ENCODE data around the gene VAMP2. TPM values are rescaled to one million over a fixed set of nuclear protein-coding genes. Genes with fewer than 3 reads are reported as not detected.

Gene VAMP2
- total RNA-seq, 2 experiments from 2014 or later = 30.0 to 33.7 TPM

DNA sequence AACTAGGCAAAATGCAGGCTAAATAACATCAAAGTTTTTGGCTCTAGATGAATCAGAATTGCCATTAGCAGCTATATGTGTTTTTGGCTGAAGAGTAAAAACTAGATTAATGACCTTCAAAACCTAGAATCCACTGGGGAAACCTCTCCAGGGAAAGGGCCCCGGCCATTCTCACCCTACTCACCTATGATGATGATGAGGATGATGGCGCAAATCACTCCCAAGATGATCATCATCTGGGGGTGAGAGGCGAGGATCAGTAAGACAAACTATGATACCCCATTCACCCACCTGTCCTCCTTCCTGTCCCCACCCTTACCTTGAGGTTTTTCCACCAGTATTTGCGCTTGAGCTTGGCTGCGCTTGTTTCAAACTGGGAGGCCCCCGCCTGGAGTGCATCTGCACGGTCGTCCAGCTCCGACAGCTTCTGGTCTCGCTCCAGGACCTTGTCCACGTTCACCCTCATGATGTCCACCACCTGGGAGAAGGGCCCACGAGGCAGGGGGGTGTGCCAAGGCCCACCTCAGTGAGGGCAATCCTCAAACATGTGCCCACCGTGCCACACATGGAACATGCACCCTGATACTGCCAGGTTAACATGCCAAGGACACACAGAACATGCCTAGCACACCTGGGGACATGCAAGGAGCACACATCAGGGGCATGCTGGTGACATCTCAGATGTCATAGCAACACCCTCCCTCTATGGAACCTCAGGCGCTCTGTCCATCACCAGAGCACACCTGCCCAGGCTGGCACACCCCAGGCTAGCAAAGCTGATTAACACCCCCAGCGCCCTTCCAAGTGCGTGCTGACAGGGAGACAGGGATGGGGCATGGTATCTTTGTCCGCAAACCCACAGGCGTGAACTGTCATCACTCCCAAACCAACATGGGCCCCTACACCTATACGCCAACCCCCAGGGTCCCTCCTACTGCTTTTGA, 1.2 kb downstream of the VAMP2 start:
- peak; percentile 32 for DNase-seq
- ATAC-seq = no peak
- intact Hi-C loops (cut with micrococcal nuclease) = no loop called here
- TF ChIP-seq, protein P1, sequence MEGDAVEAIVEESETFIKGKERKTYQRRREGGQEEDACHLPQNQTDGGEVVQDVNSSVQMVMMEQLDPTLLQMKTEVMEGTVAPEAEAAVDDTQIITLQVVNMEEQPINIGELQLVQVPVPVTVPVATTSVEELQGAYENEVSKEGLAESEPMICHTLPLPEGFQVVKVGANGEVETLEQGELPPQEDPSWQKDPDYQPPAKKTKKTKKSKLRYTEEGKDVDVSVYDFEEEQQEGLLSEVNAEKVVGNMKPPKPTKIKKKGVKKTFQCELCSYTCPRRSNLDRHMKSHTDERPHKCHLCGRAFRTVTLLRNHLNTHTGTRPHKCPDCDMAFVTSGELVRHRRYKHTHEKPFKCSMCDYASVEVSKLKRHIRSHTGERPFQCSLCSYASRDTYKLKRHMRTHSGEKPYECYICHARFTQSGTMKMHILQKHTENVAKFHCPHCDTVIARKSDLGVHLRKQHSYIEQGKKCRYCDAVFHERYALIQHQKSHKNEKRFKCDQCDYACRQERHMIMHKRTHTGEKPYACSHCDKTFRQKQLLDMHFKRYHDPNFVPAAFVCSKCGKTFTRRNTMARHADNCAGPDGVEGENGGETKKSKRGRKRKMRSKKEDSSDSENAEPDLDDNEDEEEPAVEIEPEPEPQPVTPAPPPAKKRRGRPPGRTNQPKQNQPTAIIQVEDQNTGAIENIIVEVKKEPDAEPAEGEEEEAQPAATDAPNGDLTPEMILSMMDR (IDR thresholded peaks at IDR 0.05) = no peak
- H3K27me3 Mint-ChIP-seq = no peaks in the 10 kb centered on the region
- ChIA-PET CTCF (interaction anchor here (1.1 to 5.2 kb wide), 8 partner anchors 8 to 101 kb away, joined by 3 to 37 read pairs (median 6); partner anchors contain the start of gene ALOXE3), POLR2A (interaction anchor here (0.8 to 22.8 kb wide), 11 partner anchors 8 to 87 kb away, joined by 3 to 476 read pairs (median 9); partner anchors contain the start of genes BORCS6, CTC1, HES7 and PER1)
- H3K9me3 Mint-ChIP-seq = no peaks in the 10 kb centered on the region
- H3K36me3 Mint-ChIP-seq (ENCODE audit: low read depth) = peaks cover 30% of the 10 kb centered on the region
- peak overlapping the region; percentile 88 for H3K4me3 Mint-ChIP-seq
- peak overlapping the region; percentile 91 for H3K27ac Mint-ChIP-seq
- peaks cover 57% of the 10 kb centered on the region for H3K4me1 Mint-ChIP-seq (ENCODE audit: low read depth)

DNA sequence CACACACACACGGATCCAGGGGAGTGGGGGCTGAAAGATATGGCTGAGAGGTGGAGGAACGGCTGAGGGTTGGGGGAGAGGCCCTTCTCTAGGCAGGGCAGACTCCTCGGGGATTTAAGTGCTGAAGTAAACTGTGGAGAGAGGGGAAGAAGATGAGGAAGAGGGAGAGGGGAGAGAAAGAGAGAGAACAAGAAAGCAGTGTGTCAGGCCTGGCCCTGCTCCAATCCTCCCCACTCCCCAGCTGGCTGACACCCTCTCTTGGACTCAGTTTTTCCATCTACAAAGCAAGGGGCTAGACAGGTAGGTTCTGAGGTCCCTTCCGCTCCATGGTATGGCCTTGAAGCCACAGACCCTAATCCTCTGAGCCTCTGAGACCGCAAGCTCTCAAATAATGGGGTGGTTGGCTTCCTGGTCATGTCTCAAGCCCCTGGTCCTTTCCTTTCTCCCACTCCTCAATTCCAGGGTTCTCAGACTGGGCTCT, 2.0 kb downstream of the VAMP2 start:
- CTCF ChIA-PET = interaction anchor here (1.1 to 5.2 kb wide), 8 partner anchors 9 to 100 kb away, joined by 3 to 37 read pairs (median 6); partner anchors contain the start of gene ALOXE3
- no peaks in the 10 kb centered on the region for H3K27me3 Mint-ChIP-seq

DNA sequence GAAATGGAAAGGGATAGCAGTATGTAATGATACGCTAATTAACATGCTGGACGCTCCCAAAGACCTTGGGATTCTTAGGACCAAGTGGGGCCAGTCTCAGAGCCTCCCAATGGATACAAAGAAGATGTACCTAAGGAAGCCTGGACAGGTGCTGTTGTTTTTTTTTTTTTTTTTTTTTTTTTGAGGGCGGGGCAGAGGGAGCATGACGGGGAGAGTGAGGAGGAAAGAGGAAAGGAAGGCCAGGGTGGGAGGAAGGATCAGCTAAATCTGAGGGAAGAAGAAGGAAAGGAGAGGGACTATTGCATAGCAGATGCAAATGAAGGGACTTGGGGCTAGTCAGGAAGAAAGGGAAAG, 2.5 kb downstream of the VAMP2 start:
- Mint-ChIP-seq H3K4me1 (ENCODE audit: low read depth) (peaks cover 60% of the 10 kb centered on the region), H3K27ac (peak overlapping the region; percentile 91), H3K9me3 (no peaks in the 10 kb centered on the region), H3K36me3 (ENCODE audit: low read depth) (peaks cover 30% of the 10 kb centered on the region), H3K27me3 (no peaks in the 10 kb centered on the region), H3K4me3 (peak overlapping the region; percentile 88)
- POLR2A ChIA-PET = interaction anchor here (1.0 to 22.8 kb wide), 6 partner anchors 9 to 88 kb away, joined by 5 to 476 read pairs (median 16); partner anchors contain the start of genes CTC1, HES7 and PER1
- ATAC-seq (no peak), DNase-seq (no peak)
- CTCF ChIA-PET = interaction anchor here (1.4 to 5.2 kb wide), 4 partner anchors 22 to 67 kb away, joined by 6 to 37 read pairs (median 16); partner anchors contain the start of gene ALOXE3
- intact Hi-C loops (cut with micrococcal nuclease) = no loop called here
- TF ChIP-seq, protein P1 (IDR thresholded peaks at IDR 0.05) = no peak

More for the DNA sequence above, 2.0 kb downstream of the VAMP2 start:
- H3K27ac Mint-ChIP-seq = peak overlapping the region; percentile 91
- ATAC-seq = no peak
- DNase-seq = peak; percentile 60
- H3K36me3 Mint-ChIP-seq (ENCODE audit: low read depth) = peaks cover 30% of the 10 kb centered on the region
- H3K9me3 Mint-ChIP-seq = no peaks in the 10 kb centered on the region
- H3K4me1 Mint-ChIP-seq (ENCODE audit: low read depth) = peaks cover 57% of the 10 kb centered on the region
- intact Hi-C loops (cut with micrococcal nuclease) = no loop called here
- H3K4me3 Mint-ChIP-seq = peak overlapping the region; percentile 88
- TF ChIP-seq, protein P1 (IDR thresholded peaks at IDR 0.05) = no peak
- POLR2A ChIA-PET = interaction anchor here (1.0 to 22.8 kb wide), 9 partner anchors 7 to 87 kb away, joined by 3 to 476 read pairs (median 9); partner anchors contain the start of genes BORCS6, CTC1, HES7 and PER1

DNA sequence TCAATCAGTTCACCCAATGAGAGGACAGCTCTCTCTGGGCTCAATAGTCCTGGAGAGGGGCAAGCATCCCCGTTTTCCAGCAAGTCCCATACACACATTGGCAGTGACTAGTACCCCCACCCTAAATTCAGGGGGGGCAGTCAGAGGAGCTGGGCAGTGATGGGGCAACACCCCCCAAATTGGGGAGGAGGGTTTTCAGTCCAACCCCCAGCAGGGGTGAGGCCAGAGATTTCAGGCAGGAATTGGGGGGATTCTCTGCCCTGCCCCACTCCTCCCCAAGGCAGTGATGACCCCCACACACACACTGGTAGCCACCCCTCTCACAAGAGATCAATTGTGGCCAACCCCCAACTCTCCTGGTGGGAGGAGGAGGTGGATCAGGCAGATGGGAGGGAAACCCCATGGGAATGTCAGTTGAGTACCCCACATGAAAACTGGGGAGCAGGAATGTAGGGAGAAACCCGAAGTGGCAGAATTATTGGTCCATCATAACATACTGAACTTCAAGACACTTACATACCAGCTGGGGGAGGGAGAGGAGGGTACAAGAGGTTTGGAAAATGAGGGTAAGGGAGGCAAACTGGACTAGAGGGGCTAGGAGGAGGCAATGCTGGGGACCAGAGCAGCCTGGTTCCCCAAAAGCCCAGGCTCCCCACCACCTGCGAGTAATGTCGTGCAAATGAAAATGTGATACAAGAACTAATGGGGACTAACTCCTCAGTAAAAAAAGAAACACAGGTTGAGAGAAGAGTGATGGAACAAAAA, 3.1 kb downstream of the VAMP2 start:
- peak overlapping the region; percentile 79 for H3K27ac Mint-ChIP-seq
- intact Hi-C loops (cut with micrococcal nuclease) = no loop called here
- H3K36me3 Mint-ChIP-seq (ENCODE audit: low read depth) = peaks cover 30% of the 10 kb centered on the region
- H3K4me1 Mint-ChIP-seq (ENCODE audit: low read depth) = peaks cover 60% of the 10 kb centered on the region
- TF ChIP-seq, protein P1 (IDR thresholded peaks at IDR 0.05) = no peak
- POLR2A ChIA-PET = interaction anchor here (1.0 to 22.8 kb wide), 7 partner anchors 8 to 89 kb away, joined by 3 to 476 read pairs (median 22); partner anchors contain the start of genes ALOXE3, CTC1 and HES7
- no peak overlapping the region for H3K4me3 Mint-ChIP-seq
- CTCF ChIA-PET = interaction anchor here (0.9 to 5.2 kb wide), 10 partner anchors 8 to 66 kb away, joined by 3 to 37 read pairs (median 10); partner anchors contain the start of gene ALOXE3
- no peaks in the 10 kb centered on the region for H3K27me3 Mint-ChIP-seq
- ATAC-seq (no peak), DNase-seq (no peak)
- no peaks in the 10 kb centered on the region for H3K9me3 Mint-ChIP-seq

All from activated CD8-positive, alpha-beta T cell treated with anti-CD3 and anti-CD28 coated beads for 36 hours (primary cell).